Nephron (organoid): ENCODE results near the gene RPL15.
"Not testable (repeated sequence)": the region's sequence is repeated elsewhere in the genome, so short reads cannot be mapped to it uniquely, and the experiment has no call there.

Experiments
- H3K27ac Mint-ChIP-seq, 3 experiments: 2 replicates each; pipeline ENCODE4 v1.8.0; 2020; ENCODE audit warnings: mixed read lengths in 3 of 3, mild to moderate bottlenecking in 2 of 3, moderate library complexity in 1 of 3
- H3K27me3 Mint-ChIP-seq: 2 replicates; pipeline ENCODE4 v1.8.0; 2021; ENCODE audit warnings: low read depth, mild to moderate bottlenecking, moderate library complexity, mixed read lengths
- H3K36me3 Mint-ChIP-seq: 2 replicates; pipeline ENCODE4 v1.8.0; 2020; ENCODE audit warnings: low read depth, mixed read lengths
- H3K4me1 Mint-ChIP-seq: 2 replicates; pipeline ENCODE4 v1.8.0; 2020; ENCODE audit warnings: mixed read lengths
- H3K4me3 Mint-ChIP-seq, 3 experiments: 2 replicates each; pipeline ENCODE4 v1.8.0; 2020; ENCODE audit warnings: mild to moderate bottlenecking in 3 of 3, mixed read lengths in 3 of 3, moderate library complexity in 2 of 3
- H3K9me3 Mint-ChIP-seq: 2 replicates; pipeline ENCODE4 v1.8.0; 2020; ENCODE audit warnings: mixed read lengths
- TF ChIP-seq, protein P1 (sequence below), 3 experiments: fragments of 200-600 bp; sonication (generic); IDR thresholded peaks; one replicate each; pipeline ENCODE4 v1.5.0; 2021; ENCODE audit warnings: antibody characterized with exemption in 3 of 3; ENCODE audit not compliant: unreplicated experiment in 3 of 3

The RPL15 gene

GRCh38 chr3:23877329-23877980 is 39.5 kb upstream of the RPL15 start:
- TF ChIP-seq, protein P1, sequence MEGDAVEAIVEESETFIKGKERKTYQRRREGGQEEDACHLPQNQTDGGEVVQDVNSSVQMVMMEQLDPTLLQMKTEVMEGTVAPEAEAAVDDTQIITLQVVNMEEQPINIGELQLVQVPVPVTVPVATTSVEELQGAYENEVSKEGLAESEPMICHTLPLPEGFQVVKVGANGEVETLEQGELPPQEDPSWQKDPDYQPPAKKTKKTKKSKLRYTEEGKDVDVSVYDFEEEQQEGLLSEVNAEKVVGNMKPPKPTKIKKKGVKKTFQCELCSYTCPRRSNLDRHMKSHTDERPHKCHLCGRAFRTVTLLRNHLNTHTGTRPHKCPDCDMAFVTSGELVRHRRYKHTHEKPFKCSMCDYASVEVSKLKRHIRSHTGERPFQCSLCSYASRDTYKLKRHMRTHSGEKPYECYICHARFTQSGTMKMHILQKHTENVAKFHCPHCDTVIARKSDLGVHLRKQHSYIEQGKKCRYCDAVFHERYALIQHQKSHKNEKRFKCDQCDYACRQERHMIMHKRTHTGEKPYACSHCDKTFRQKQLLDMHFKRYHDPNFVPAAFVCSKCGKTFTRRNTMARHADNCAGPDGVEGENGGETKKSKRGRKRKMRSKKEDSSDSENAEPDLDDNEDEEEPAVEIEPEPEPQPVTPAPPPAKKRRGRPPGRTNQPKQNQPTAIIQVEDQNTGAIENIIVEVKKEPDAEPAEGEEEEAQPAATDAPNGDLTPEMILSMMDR (IDR thresholded peaks at IDR 0.05; ENCODE audit: unreplicated experiment in 3 of 3), result no peak

DNA sequence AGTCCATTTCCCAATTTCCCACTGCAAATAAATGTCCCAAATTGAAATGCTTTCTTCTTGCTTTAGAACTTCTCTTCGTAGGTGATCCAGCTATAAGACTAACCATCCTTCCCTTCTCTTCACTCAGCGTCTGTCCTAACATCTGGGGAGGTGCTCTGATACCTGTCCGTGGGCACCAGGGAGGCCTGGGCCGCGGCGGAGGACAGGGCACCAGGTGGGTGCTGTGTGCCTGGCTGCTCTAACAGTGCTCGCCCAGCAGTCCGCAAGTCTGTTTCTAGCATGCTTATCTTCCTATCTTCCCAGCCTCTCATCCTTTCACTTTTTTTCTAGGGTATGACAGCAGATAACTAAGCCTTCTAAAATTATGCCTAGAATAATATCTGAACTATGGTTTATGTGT is 37.4 kb upstream of the RPL15 start:
- TF ChIP-seq, protein P1 (IDR thresholded peaks at IDR 0.05; ENCODE audit: unreplicated experiment in 3 of 3), result no peak
- H3K9me3 Mint-ChIP-seq, result peaks cover 13% of the 10 kb centered on the region
- no peak overlapping the region for H3K27ac Mint-ChIP-seq
- H3K4me1 Mint-ChIP-seq, result peaks cover 27% of the 10 kb centered on the region
- no peaks in the 10 kb centered on the region for H3K27me3 Mint-ChIP-seq
- H3K36me3 Mint-ChIP-seq, result peaks cover 56% of the 10 kb centered on the region
- H3K4me3 Mint-ChIP-seq, result no peak overlapping the region

More at GRCh38 chr3:23877329-23877980, 39.5 kb upstream of the RPL15 start:
- Mint-ChIP-seq H3K4me1 (peaks cover 35% of the 10 kb centered on the region), H3K36me3 (peaks cover 49% of the 10 kb centered on the region), H3K27ac (peak overlapping the region in 2 of 3 experiments; percentile 37 to 54), H3K4me3 (no peak overlapping the region), H3K27me3 (no peaks in the 10 kb centered on the region), H3K9me3 (peaks cover 13% of the 10 kb centered on the region)

GRCh38 chr3:23880703-23881339 is 36.1 kb upstream of the RPL15 start:
- H3K36me3 Mint-ChIP-seq, result peaks cover 56% of the 10 kb centered on the region

GRCh38 chr3:23881993-23882392 is 34.9 kb upstream of the RPL15 start:
- not testable (repeated sequence) for H3K4me1 Mint-ChIP-seq, H3K27me3 Mint-ChIP-seq, H3K27ac Mint-ChIP-seq, H3K4me3 Mint-ChIP-seq
- Mint-ChIP-seq H3K9me3 (peaks cover 13% of the 10 kb centered on the region), H3K36me3 (peaks cover 52% of the 10 kb centered on the region)

More at GRCh38 chr3:23880703-23881339, 36.1 kb upstream of the RPL15 start:
- Mint-ChIP-seq H3K27me3 (no peaks in the 10 kb centered on the region), H3K27ac (no peak overlapping the region), H3K9me3 (peaks cover 13% of the 10 kb centered on the region), H3K4me1 (peaks cover 17% of the 10 kb centered on the region), H3K4me3 (no peak overlapping the region)
- TF ChIP-seq, protein P1 (IDR thresholded peaks at IDR 0.05; ENCODE audit: unreplicated experiment in 3 of 3), result no peak

DNA sequence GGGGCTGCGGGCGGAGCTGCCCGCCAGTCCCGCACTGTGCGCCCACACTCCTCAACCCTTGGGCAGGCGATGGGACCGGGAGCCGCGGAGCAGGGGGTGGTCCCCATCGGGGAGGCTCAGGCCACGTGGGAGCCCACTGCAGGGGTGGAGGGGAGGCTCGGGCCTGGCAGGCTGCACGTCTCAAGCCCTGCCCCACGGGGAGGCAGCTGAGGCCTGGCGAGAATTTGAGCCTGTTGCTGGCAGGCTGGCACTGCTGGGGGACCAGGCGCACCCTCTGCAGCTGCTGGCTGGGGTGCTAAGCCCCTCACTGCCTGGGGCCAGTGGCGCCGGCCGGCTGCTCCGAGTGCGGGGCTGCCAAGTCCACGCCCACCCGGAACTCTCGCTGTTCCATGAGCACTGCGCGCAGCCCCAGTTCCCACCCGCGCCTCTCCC is 34.4 kb upstream of the RPL15 start:
- Mint-ChIP-seq H3K9me3 (peaks cover 13% of the 10 kb centered on the region), H3K27me3 (no peaks in the 10 kb centered on the region), H3K4me3 (no peak overlapping the region), H3K36me3 (peaks cover 48% of the 10 kb centered on the region), H3K4me1 (peaks cover 3% of the 10 kb centered on the region), H3K27ac (no peak overlapping the region)
- TF ChIP-seq, protein P1 (IDR thresholded peaks at IDR 0.05; ENCODE audit: unreplicated experiment in 3 of 3), result no peak

GRCh38 chr3:23884481-23884880 is 32.5 kb upstream of the RPL15 start:
- Mint-ChIP-seq H3K36me3 (peaks cover 28% of the 10 kb centered on the region), H3K4me3 (no peak overlapping the region), H3K27me3 (no peaks in the 10 kb centered on the region), H3K4me1 (no peaks in the 10 kb centered on the region), H3K9me3 (peaks cover 2% of the 10 kb centered on the region), H3K27ac (no peak overlapping the region)
- TF ChIP-seq, protein P1 (IDR thresholded peaks at IDR 0.05; ENCODE audit: unreplicated experiment in 3 of 3), result no peak
